Measurements from ENCODE around the gene GDA.

DNA sequence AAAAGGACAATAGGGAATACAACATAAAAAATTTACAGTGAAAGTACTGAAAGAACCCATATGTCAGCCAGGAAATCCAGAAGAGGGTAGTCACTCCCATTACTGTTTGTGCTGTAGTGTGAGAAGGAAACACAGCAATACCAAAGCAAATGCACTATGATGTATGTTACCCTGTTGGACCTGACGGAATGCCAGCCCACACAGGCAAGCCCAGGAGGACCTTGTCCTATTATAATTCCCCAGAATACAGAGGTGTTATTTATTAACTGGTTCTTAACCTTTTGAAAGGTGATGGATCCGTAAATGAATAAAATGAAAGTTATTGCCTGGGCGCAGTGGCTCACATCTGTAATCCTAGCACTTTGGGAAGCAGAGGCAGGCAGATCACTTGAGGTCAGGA lies 79.0 kb downstream of the GDA start:
- TF ChIP-seq, protein P1, sequence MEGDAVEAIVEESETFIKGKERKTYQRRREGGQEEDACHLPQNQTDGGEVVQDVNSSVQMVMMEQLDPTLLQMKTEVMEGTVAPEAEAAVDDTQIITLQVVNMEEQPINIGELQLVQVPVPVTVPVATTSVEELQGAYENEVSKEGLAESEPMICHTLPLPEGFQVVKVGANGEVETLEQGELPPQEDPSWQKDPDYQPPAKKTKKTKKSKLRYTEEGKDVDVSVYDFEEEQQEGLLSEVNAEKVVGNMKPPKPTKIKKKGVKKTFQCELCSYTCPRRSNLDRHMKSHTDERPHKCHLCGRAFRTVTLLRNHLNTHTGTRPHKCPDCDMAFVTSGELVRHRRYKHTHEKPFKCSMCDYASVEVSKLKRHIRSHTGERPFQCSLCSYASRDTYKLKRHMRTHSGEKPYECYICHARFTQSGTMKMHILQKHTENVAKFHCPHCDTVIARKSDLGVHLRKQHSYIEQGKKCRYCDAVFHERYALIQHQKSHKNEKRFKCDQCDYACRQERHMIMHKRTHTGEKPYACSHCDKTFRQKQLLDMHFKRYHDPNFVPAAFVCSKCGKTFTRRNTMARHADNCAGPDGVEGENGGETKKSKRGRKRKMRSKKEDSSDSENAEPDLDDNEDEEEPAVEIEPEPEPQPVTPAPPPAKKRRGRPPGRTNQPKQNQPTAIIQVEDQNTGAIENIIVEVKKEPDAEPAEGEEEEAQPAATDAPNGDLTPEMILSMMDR (IDR thresholded peaks at IDR 0.05; ENCODE audit: insufficient read depth, low read depth, low read length), result no peak
- TF ChIP-seq EZH2 (IDR thresholded peaks at IDR 0.05; ENCODE audit: insufficient read depth, low read length), result no peak
